RKO (cell line): Measurements from ENCODE around the gene NMRK1.

ENCODE experiments used
- DNase-seq: peaks from one replicate; pipeline ENCODE4 v3.0.0-alpha.2; 2016; ENCODE audit warnings: low spot score

Gene NMRK1

DNA sequence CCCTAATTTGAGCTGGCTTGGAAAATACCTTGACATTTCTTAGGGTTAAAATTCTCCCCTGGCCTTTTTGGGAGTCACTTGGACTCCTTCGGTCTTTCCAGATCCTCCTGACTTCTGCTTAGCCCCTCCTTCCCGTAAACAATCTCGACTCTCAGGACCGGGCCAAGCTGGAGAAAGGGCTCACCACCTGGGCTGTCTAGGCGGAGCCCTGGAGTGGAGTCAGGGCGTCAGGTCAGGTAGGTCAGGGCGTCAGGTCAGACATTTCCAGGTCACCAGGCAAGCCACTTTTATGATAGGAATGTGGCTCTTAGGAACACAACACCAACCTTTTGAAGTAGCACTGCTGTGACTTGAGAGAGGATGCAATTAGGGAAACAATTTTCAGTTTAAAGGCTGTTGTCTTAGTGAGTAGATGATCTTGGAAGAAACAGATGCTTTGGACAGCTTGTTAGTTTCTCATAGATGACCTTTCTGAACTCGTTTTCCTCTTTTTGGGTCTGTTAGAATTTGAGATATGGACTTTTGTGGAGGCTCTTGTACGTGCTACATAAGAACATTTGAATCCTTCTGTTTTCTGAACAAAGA lies 13.1 kb upstream of the NMRK1 start:
- no peak for DNase-seq

DNA sequence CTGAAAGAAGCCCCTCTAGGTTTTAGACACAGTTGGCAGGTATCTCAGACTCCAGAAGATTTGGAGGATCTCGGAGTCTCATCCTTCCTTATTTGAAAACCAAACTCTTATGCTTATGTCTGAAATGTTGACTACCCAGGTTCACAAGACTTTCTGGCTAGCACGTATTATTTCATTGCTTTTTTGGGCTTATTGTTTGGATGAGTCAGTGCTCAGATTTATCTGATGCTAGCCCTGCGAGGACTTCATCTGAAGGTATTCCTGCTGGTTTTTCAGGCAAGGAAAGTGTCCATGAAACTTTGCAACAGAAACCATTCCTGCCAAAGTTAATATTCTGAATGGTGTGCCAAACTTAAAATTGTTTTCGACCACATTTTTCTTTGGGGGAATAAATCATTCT lies 8.8 kb upstream of the NMRK1 start:
- no peak for DNase-seq

DNA sequence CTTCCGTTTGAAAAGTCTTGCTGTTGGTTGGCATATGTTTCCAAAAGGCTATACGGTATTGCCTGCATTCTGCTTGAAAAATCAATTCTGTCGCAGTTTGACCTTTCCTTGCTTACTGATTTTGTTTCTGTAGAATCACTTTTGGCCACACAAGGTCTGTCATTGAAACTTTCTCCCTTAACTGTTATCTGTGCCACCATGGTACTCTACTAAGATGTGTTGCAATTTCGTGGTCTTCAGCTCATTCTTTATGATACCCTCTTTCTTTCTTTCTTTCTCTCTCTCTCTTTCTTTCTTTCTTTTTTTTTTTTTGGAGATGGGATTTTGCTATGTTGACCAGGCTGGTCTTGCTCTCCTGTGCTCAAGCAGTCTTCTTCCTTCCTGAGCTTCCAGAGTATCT lies 4.8 kb upstream of the NMRK1 start:
- DNase-seq: no peak

- no peak for DNase-seq
Observed at GRCh38 chr9:75090579-75090978, 2.6 kb upstream of the NMRK1 start.

DNA sequence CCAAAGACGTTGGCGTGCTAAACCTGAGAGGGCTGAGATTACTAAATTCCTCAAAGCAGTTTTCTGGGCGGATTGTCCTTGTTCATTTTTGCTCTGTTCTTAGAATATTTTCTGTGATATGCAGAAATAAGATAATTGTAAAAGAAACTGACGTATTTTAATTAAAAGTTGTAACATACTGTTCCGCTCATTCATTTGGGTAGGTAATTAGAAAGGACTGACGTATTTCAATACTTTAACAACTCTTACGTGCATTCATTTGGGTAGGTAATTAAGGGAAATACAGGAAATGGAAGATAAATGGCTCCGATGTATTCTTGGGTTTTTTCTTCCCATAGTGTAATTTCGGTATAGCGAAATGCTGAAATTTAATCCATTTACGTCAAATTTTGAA lies 1.4 kb upstream of the NMRK1 start:
- no peak for DNase-seq

DNA sequence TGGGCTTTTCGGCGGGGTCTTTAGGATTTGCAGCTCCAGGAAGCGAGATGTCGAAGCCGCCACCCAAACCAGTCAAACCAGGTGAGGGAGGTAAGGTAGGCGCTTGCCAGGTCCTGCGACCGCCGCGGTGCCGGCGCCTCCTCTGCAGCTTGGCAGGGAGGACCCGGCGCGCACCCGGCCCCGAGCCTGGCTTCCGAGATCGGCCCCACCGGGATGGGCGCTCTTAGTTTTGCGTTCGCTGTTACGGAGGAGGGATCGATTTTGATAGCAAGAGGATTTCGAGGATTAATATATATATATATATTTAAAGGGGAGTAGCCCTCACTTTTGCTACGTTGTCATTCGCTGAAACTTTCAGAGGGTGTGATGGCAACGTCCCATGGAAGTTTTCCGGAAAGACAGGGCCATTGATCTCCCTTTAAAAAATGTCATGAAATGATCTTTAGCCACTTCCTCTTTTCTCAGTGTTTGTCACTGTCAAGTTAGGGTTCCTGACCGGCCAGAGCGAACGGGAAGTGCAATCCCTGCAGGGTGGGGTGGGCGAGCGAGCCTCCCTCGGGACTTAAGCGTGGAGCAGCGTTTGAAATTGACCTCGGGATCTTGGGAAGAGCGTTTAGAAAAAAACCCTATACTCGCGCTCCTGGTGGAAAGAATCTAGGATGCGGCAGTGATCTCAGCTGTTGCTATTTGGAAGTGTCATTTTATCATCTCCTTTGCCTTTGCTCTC lies 854 bp upstream of the NMRK1 start:
- peak; percentile 83 for DNase-seq

GRCh38 chr9:75087289-75087823 lies 599 bp downstream of the NMRK1 start:
- peak; percentile 82 for DNase-seq

GRCh38 chr9:75086541-75087288 lies 1.2 kb downstream of the NMRK1 start:
- no peak for DNase-seq

GRCh38 chr9:75085640-75086039 lies 2.3 kb downstream of the NMRK1 start:
- DNase-seq: no peak

DNA sequence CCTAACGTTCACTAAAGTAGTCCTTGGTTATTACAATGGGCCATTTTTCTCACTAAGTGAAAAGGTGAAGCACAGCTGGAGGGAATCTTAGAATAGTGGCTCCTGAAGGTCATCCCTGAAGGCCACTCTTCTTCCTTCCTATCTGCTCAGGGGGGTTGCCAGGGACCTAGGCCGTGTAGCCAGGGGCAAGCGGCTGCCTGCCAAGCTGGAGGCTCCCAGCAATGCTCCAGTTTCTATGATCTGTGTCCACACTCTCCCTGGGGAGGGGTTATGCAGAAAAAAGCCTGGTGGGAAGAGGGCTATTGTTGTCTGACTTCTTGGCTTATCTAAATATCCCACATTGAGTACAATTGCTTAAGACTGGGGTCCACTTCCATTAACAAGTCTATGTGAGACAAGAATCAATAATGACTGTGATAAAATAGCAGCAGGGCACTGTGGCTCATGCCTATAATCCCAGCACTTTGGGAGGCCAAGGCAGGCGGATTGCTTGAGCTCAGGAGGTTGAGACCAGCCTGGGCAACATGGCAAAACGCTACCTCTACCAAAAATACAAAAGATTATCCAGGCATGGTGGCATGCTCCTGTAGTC lies 3.8 kb downstream of the NMRK1 start:
- no peak for DNase-seq

DNA sequence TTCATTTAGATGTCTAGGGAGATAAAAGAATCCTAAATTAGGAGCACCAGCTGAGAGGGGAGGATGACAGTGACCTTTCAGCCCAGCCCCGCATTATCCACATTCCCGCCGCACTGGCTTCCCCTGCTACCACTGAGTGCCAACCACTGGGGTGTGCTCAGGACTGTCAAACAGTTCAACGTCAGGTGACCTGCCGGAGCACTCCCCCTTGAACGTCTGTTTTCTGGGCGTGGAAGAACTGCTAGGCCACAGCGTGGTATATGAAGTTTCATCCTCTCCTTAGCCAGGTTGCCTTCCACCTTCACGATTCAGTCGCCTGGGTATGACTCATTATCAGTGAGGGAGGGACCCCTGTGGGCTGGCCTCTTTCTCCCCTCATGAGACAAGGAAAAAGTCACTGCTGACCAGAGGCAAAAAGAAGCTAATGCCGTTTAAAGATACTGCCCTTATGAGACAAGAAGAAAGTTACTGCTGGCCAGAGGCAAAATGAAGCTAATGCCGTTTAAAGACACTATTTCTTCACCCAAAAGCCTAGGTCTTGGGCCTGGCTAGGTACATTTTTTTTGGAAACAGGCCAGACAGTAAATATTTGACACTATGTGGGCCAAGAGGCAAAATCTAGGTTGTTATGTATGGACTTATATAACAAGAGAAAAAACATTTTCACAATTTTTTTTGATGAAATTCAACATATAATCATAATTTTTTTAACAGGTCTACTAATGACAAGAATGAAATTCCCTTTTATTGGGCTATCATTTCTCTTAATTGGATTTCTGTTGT lies 4.6 kb downstream of the NMRK1 start:
- DNase-seq: no peak

DNA sequence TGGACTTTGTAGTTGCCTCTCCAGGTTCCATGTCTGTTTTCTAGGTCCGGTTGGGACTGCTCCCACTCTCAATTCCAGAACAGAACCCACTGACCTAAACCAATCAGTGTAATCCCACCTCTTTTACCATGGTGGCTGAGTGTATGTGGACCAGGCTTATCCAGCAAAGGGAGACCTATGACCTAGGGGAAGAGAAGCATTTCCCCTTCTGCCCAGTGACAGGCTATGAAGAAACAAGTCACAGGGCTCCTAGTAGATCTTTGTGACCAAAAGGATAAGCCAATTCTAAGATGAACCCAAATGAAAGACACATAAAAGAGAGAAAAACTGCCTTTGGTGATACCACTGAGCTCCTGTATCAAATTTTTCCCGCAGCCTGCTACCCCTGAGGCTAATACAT lies 6.3 kb downstream of the NMRK1 start:
- no peak for DNase-seq

- no peak for DNase-seq
Observed at GRCh38 chr9:75072895-75073294, 15.1 kb downstream of the NMRK1 start.

- DNase-seq: no peak
Observed at GRCh38 chr9:75071530-75072122, 16.3 kb downstream of the NMRK1 start.

DNA sequence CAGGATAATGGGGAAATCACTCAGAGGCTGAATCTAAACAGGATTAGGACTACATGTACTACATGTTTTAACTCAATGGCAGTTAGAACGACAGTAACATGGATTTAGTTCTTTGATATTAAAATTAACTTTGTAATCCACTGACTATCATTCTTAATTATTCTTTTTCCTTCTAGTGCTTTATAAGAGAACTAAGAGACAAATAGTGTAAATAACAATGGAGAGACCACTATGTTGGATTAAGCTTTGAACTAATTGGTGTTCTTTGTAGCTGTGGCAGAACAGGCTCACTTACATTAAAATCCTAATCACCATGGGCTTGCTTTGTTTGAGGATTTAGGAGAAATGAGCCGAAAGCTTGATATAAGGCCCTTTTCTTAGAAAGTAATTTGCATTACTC lies 18.8 kb downstream of the NMRK1 start:
- no peak for DNase-seq

GRCh38 chr9:75067894-75068293 lies 20.1 kb downstream of the NMRK1 start:
- no peak for DNase-seq

DNA sequence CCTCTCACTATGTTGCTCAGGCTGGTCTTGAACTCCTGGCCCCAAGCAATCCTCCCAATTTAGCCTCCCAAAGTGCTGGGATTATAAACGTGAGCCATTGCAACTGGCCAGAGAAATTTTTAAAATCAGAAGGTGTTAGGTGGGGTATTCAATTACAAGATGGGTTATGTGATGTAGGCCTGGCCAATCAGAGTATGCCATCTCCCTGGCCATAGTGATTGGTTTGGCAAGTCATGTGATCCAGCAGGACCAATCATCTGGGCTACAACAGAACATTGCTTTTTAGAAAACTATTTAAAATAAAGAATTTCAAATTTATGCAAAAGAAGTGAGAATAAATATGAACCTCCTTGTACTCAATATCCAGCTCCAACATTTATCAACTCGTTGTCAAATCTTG lies 22.4 kb downstream of the NMRK1 start:
- DNase-seq: no peak

DNA sequence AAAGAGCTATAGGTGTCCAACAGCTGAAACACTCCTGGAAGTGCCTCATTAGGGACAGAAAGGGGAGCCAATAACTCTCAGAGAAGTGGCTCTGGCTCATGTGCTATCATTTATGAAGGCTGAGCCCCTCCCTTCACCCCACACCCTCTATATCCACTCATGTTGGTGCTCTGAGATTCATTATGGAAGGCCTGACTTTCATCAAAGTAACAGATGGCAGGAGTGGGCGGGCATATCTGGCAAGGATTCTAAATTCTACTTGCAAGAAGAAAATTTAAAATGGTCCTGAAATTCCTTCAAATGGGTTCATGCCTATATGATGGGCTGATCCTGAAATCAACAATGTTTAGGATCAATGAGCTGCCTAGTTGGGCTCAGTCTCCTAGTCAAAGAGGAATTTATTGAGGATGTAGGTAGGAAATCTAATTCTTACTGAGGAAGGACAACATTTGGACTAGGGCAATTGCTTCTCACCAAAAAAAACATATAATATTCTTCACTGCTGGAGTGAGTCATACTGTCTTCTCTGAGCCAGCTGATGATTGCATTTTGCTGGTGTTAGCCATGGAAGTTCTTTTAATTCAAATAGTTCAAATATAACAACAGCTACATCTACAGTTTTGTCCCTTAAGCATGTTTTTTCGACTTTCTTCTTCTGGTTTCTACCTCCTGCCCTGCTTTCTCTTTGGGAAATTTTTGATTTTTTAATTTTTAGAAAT lies 23.5 kb downstream of the NMRK1 start:
- DNase-seq: peak; percentile 34

- DNase-seq: peak; percentile 48
Observed at GRCh38 chr9:75063556-75064305, 24.2 kb downstream of the NMRK1 start.

DNA sequence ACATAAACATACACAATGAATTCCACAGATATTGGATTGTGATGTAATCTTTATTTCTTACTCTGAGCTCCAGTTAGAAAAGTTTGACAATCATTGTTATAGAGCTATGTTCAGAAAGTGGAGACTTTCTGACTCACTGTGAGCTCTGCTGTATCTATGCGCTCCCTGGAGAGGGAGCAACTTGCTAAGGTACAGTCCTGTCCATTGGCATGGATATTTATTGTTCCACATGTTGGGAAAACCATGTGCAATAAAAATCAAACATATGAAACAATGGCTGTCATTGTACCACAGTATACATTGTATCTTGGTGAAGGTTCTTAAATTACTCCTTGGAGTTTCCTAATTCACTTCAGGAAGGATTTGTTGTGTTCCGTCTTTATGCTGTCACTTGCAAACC lies 26.8 kb downstream of the NMRK1 start:
- no peak for DNase-seq
